Vagina (tissue), 2 donors: ENCODE results near the gene SPEM1. TPM values are rescaled to one million over a fixed set of nuclear protein-coding genes. Genes with fewer than 3 reads are reported as not detected.

Experiments
- DNase-seq, 2 donors: peaks; one replicate each; pipeline ENCODE4 v3.0.0-alpha.2; 2017; ENCODE audit errors: extremely low spot score in 2 of 2
- H3K27ac ChIP-seq: fragments of 200-600 bp; sonication (generic); one replicate; pipeline ENCODE4 v1.5.1; 2019
- H3K27me3 ChIP-seq: fragments of 200-600 bp; sonication (generic); one replicate; pipeline ENCODE4 v1.5.1; 2019
- H3K36me3 ChIP-seq, 2 donors: fragments of 200-600 bp; sonication (generic); one replicate each; pipeline ENCODE4 v1.5.1; 2017 to 2019
- H3K4me1 ChIP-seq: fragments of 200-600 bp; sonication (generic); one replicate; pipeline ENCODE4 v1.5.1; 2019
- H3K4me3 ChIP-seq, 2 donors: fragments of 200-600 bp; sonication (generic); 1 replicate in 1 of 2; 2 replicates in 1 of 2; pipeline ENCODE4 v1.5.1; 2016 to 2019
- H3K9me3 ChIP-seq: fragments of 200-600 bp; sonication (generic); one replicate; pipeline ENCODE4 v1.5.1; 2019
- POLR2A ChIP-seq, 2 donors: fragments of 450-650 bp; IDR thresholded peaks; one replicate each; pipeline ENCODE4 v1.6.1; 2017; ENCODE audit warnings: antibody characterized with exemption in 2 of 2, mild to moderate bottlenecking in 2 of 2, moderate library complexity in 2 of 2
- POLR2AphosphoS5 ChIP-seq, 2 donors: sonication (generic); formaldehyde crosslinking; IDR thresholded peaks; one replicate each; pipeline ENCODE4 v1.9.0; 2017; ENCODE audit warnings: antibody characterized with exemption in 2 of 2, mild to moderate bottlenecking in 2 of 2, low read depth in 1 of 2; ENCODE audit not compliant: insufficient read depth in 1 of 2
- intact Hi-C: fragments of 100-400 bp; cut with DNase I; formaldehyde crosslinking; loops from one replicate; pipeline ENCODE4 v1.15.1; 2023
- total RNA-seq: library from RNA; depleted of rRNA; stranded (reverse); fragments of >200 nt; gene quantifications from one replicate; pipeline ENCODE4 v1.2.3, GENCODE V29; 2016
- TF ChIP-seq, protein P1 (sequence below), 3 experiments: fragments of 450-650 bp in 2 of 3; fragments of 200-600 bp in 1 of 3; sonication (generic) in 1 of 3; IDR thresholded peaks; one replicate each; pipeline ENCODE4 v1.5.1; 2017 to 2019; ENCODE audit warnings: antibody characterized with exemption in 3 of 3, mild to moderate bottlenecking in 2 of 3, moderate library complexity in 2 of 3

Gene SPEM1
- total RNA-seq, 1 donor from 2014 or later, result not detected

DNA sequence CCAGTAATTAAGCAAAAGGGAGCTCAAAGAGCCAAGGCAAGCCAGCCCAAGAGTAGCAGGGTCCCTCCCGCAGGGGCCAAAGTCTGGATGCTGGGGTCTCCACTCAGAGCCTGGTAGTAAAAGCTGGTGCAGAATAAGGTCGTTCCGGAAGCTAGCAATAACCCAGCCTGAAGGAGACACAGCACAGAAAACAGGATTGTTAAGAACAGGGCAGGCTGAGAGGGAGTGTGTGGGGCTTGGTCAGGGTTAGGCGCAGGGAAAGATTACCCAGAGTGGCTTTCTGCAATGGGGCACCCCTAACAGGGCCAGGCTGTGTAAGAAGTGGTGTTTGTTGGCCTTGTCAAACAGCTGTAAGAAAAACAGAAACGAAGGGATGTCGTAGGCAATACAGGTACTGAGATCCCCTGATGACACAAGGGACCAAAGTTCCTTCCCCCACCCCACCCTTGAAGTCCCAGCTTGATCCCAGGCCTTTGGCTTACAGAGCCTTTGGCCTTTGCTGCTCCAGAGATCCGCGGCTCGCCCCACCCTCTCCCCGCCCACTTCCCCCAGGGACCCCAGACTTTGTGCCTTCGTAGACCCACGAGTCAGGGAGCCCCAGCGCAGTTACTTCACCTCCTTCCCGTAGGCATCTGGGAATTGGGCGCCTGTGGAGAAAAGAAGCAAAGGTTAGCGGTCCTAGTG, 16.9 kb upstream of the SPEM1 start:
- peaks cover 34% of the 10 kb centered on the region for H3K4me1 ChIP-seq
- intact Hi-C loops, result no loop called here
- peak overlapping the region; percentile 98 for H3K27ac ChIP-seq
- TF ChIP-seq POLR2AphosphoS5 (IDR thresholded peaks at IDR 0.05; ENCODE audit: insufficient read depth in 1 of 2, low read depth in 1 of 2) (no peak), POLR2A (IDR thresholded peaks at IDR 0.05) (no peak)
- TF ChIP-seq, protein P1, sequence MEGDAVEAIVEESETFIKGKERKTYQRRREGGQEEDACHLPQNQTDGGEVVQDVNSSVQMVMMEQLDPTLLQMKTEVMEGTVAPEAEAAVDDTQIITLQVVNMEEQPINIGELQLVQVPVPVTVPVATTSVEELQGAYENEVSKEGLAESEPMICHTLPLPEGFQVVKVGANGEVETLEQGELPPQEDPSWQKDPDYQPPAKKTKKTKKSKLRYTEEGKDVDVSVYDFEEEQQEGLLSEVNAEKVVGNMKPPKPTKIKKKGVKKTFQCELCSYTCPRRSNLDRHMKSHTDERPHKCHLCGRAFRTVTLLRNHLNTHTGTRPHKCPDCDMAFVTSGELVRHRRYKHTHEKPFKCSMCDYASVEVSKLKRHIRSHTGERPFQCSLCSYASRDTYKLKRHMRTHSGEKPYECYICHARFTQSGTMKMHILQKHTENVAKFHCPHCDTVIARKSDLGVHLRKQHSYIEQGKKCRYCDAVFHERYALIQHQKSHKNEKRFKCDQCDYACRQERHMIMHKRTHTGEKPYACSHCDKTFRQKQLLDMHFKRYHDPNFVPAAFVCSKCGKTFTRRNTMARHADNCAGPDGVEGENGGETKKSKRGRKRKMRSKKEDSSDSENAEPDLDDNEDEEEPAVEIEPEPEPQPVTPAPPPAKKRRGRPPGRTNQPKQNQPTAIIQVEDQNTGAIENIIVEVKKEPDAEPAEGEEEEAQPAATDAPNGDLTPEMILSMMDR (IDR thresholded peaks at IDR 0.05), result no peak
- peak overlapping the region; percentile 87 to 98 for H3K4me3 ChIP-seq
- no peaks in the 10 kb centered on the region for H3K36me3 ChIP-seq
- no peaks in the 10 kb centered on the region for H3K27me3 ChIP-seq
- no peaks in the 10 kb centered on the region for H3K9me3 ChIP-seq
- DNase-seq, result peak in 1 of 2 donors; percentile 93

DNA sequence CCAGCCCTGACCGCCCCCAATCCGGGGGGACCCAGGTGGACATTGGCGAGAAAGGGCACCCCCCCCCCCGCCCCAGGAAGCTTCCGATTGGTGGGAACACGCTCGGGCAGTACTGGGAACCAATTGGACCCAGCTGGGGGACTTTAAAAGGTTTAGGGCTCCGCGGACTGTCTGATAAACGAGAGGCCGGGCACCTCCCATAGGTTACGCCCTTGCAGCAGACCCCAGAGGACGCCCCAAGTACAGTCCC, 16.5 kb upstream of the SPEM1 start:
- DNase-seq, result no peak
- Histone ChIP-seq H3K4me3 (peak overlapping the region; percentile 87 to 98), H3K36me3 (peaks cover 0 to 2% of the 10 kb centered on the region in 2 donors), H3K4me1 (peaks cover 34% of the 10 kb centered on the region), H3K27ac (peak overlapping the region; percentile 98), H3K27me3 (no peaks in the 10 kb centered on the region), H3K9me3 (no peaks in the 10 kb centered on the region)
- TF ChIP-seq POLR2A (IDR thresholded peaks at IDR 0.05) (no peak), POLR2AphosphoS5 (IDR thresholded peaks at IDR 0.05; ENCODE audit: insufficient read depth in 1 of 2, low read depth in 1 of 2) (no peak)
- TF ChIP-seq, protein P1 (IDR thresholded peaks at IDR 0.05), result no peak
- intact Hi-C loops, result no loop called here

DNA sequence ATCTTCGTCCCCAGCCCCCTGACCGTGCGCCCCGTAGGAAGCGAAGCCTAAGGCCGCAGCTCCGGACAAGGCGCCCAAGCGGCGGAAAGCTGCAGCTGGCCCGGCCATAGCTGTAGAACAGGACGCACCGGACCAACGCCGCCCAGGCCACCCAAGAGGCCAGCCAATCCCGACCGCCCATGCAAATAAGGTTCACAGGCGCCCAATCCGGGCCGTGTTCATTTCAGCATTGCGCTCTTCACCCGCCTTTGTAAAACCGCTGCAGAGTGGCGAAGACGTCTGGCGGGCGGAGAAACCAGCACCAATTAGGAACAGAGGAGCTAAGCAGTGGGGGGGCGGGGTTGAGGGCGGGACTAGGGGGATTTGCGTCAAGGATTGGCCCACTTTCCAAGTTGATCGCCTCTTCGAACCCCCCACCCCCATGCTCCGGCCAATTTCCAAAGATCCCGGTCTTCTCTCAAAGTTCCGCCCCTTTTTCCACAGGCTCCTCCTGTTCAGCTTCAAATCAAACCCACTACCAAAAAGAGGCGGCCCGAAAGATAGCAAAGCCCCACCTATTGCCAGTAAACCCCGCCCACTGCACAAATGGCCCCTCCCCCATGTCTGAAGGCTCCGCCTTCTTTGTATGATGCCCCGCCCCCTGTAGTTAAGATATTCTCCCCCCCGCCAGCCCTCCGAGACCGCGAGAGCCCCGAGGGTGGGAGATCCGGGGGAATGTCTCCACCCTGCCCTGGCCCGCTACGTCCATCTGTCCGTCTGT, 16.0 kb upstream of the SPEM1 start, which contains the start of gene TMEM256:
TMEM256 (minus strand) TSS at position 121 of the 760 bp plus-strand sequence; CDS start at position 108, 13 bp downstream.
- Histone ChIP-seq H3K4me1 (peaks cover 34% of the 10 kb centered on the region), H3K27ac (peak within 1 kb of the TSS; percentile 98), H3K36me3 (peaks cover 0 to 7% of the 10 kb centered on the region in 2 donors), H3K27me3 (no peaks in the 10 kb centered on the region), H3K9me3 (no peaks in the 10 kb centered on the region), H3K4me3 (peak within 1 kb of the TSS; percentile 87 to 98)
- peak; percentile 99 to 100 for DNase-seq
- intact Hi-C loops, result no loop called here
- TF ChIP-seq POLR2A (IDR thresholded peaks at IDR 0.05) (peak; percentile 73 to 97), POLR2AphosphoS5 (IDR thresholded peaks at IDR 0.05; ENCODE audit: insufficient read depth in 1 of 2, low read depth in 1 of 2) (peak; percentile 93 to 98)
- TF ChIP-seq, protein P1 (IDR thresholded peaks at IDR 0.05), result no peak

DNA sequence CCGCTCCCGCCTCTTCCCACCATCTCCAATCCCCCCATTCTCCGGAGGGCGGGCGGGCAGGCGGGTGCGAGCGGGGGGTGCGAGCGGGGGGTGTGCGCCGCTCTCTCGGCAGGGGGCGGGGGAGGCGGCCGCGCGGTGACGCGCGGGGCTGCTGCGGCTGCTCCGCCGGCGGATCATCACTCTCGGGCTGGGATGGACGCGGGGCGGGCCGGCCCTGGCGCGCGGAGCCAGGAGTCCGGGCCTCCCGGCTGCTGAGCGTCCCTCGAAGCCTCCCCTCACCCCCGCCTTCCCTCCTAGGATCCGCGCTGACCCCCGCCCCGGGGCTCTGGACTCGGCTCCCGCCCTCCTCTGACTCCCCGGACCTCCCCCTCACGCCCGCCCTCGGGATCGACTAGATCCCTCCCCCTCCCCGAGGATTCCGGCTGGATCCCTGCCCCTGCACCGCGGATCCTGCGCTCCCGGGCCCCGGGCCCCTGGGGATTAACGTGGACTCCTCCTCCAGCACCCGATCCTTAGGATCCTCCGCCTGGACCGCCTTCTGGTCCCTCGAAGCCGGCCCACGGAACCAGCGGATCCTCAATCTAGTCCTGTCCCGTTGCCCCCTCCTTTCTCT, 15.3 kb upstream of the SPEM1 start:
- peaks cover 0 to 11% of the 10 kb centered on the region in 2 donors for H3K36me3 ChIP-seq
- H3K27me3 ChIP-seq, result no peaks in the 10 kb centered on the region
- no peaks in the 10 kb centered on the region for H3K9me3 ChIP-seq
- H3K4me1 ChIP-seq, result peaks cover 34% of the 10 kb centered on the region
- H3K4me3 ChIP-seq, result peak overlapping the region; percentile 87 to 98
- DNase-seq, result no peak
- H3K27ac ChIP-seq, result peak overlapping the region; percentile 98
- peak in 1 of 2 donors; percentile 70 for TF ChIP-seq POLR2AphosphoS5 (IDR thresholded peaks at IDR 0.05; ENCODE audit: insufficient read depth in 1 of 2, low read depth in 1 of 2)
- peak in 1 of 2 donors; percentile 56 for TF ChIP-seq POLR2A (IDR thresholded peaks at IDR 0.05)
- TF ChIP-seq, protein P1 (IDR thresholded peaks at IDR 0.05), result no peak
- intact Hi-C loops, result loop anchor here (5.0 kb wide), 1 partner anchor 53 kb away; the partner anchor contains the start of gene KCTD11
